BJ (cell line): ENCODE data around the gene ZNF700. TPM values are rescaled to one million over a fixed set of nuclear protein-coding genes. Genes with fewer than 3 reads are reported as not detected.

Experiments used
- CTCF ChIA-PET: fragments of 350-600 bp; formaldehyde crosslinking; extraction: SDS; loops from one replicate; lab custom pipeline; 2021; ENCODE audit warnings: antibody characterized with exemption, inconsistent platforms; lab: Yijun Ruan, JAX
- POLR2A ChIA-PET: fragments of 300-600 bp; sonication (Branson Sonifier 250); formaldehyde crosslinking; extraction: SDS; loops from one replicate; lab custom pipeline; 2021; ENCODE audit warnings: antibody characterized with exemption; lab: Charles Lee
- DNase-seq: peaks from one replicate; pipeline ENCODE4 v3.0.0-alpha.2; 2011; ENCODE audit warnings: low read depth
- H3K27me3 ChIP-seq: 2 replicates; pipeline ENCODE4 v1.6.0; 2011; ENCODE audit warnings: low read length; ENCODE audit not compliant: control insufficient read depth, insufficient read depth
- H3K36me3 ChIP-seq: 2 replicates; pipeline ENCODE4 v1.5.1; 2011; ENCODE audit warnings: low read length; ENCODE audit not compliant: control insufficient read depth, insufficient read depth
- H3K4me3 ChIP-seq: 2 replicates; pipeline ENCODE4 v1.5.1; 2011; ENCODE audit warnings: low read depth, mild to moderate bottlenecking, control low read depth, low read length
- CTCF ChIP-seq: IDR thresholded peaks from 2 replicates; pipeline ENCODE4 v1.5.1; 2011; ENCODE audit warnings: low read depth, mild to moderate bottlenecking, control low read depth, inconsistent platforms, low read length, moderate library complexity; ENCODE audit not compliant: insufficient read depth
- polyA plus RNA-seq: library from polyadenylated mRNA; depleted of rRNA; stranded (reverse); fragments of >200 nt; gene quantifications from 2 replicates; pipeline ENCODE4 v1.2.3, GENCODE V29; 2011

ZNF700 gene
- polyA plus RNA-seq, 1 experiment, result 2.5 TPM

- no peak for TF ChIP-seq CTCF
Observed at GRCh38 chr19:11971041-11971440, 46.1 kb downstream of the ZNF700 start.

GRCh38 chr19:11973019-11973810, 48.3 kb downstream of the ZNF700 start:
- POLR2A ChIA-PET, result no interaction called here
- TF ChIP-seq CTCF, result no peak
- Histone ChIP-seq H3K36me3 (no peaks in the 10 kb centered on the region), H3K27me3 (no peaks in the 10 kb centered on the region), H3K4me3 (no peak overlapping the region)
- CTCF ChIA-PET, result interaction anchor here (2.5 kb wide), 1 partner anchor 9 kb away, joined by 6 read pairs; no protein-coding TSS in a partner anchor
- no peak for DNase-seq

More at GRCh38 chr19:11971041-11971440, 46.1 kb downstream of the ZNF700 start:
- H3K4me3 ChIP-seq, result no peak overlapping the region
- no peaks in the 10 kb centered on the region for H3K36me3 ChIP-seq
- no peak for DNase-seq
- H3K27me3 ChIP-seq, result no peaks in the 10 kb centered on the region
- CTCF ChIA-PET, result no interaction called here
- POLR2A ChIA-PET, result no interaction called here

- no peak for DNase-seq
- H3K27me3 ChIP-seq, result no peaks in the 10 kb centered on the region
- TF ChIP-seq CTCF, result no peak
- H3K36me3 ChIP-seq, result no peaks in the 10 kb centered on the region
- POLR2A ChIA-PET, result no interaction called here
- CTCF ChIA-PET, result no interaction called here
- H3K4me3 ChIP-seq, result no peak overlapping the region
Observed at GRCh38 chr19:11978492-11979100, 53.7 kb downstream of the ZNF700 start.

GRCh38 chr19:11979527-11979926, 54.6 kb downstream of the ZNF700 start:
- H3K27me3 ChIP-seq, result no peaks in the 10 kb centered on the region
- no peaks in the 10 kb centered on the region for H3K36me3 ChIP-seq
- H3K4me3 ChIP-seq, result no peak overlapping the region
- TF ChIP-seq CTCF, result no peak
- POLR2A ChIA-PET, result no interaction called here
- DNase-seq, result no peak
- CTCF ChIA-PET, result no interaction called here

- CTCF ChIA-PET, result interaction anchor here (0.7 to 1.6 kb wide), 4 partner anchors 19 to 256 kb away, joined by 3 to 5 read pairs (median 4); no protein-coding TSS in a partner anchor
- DNase-seq, result no peak
- Histone ChIP-seq H3K4me3 (no peak overlapping the region), H3K36me3 (no peaks in the 10 kb centered on the region), H3K27me3 (no peaks in the 10 kb centered on the region)
- no peak for TF ChIP-seq CTCF
- POLR2A ChIA-PET, result no interaction called here
Observed at GRCh38 chr19:11982526-11982925, 57.6 kb downstream of the ZNF700 start.
